Measurements from ENCODE around the gene G2E3. TPM values are rescaled to one million over a fixed set of nuclear protein-coding genes. Genes with fewer than 3 reads are reported as not detected.

Gene G2E3
- total and polyA plus RNA-seq, 2 of the 4 experiments (the other 2 are of a cell fraction): 9.6 to 19.4 TPM

DNA sequence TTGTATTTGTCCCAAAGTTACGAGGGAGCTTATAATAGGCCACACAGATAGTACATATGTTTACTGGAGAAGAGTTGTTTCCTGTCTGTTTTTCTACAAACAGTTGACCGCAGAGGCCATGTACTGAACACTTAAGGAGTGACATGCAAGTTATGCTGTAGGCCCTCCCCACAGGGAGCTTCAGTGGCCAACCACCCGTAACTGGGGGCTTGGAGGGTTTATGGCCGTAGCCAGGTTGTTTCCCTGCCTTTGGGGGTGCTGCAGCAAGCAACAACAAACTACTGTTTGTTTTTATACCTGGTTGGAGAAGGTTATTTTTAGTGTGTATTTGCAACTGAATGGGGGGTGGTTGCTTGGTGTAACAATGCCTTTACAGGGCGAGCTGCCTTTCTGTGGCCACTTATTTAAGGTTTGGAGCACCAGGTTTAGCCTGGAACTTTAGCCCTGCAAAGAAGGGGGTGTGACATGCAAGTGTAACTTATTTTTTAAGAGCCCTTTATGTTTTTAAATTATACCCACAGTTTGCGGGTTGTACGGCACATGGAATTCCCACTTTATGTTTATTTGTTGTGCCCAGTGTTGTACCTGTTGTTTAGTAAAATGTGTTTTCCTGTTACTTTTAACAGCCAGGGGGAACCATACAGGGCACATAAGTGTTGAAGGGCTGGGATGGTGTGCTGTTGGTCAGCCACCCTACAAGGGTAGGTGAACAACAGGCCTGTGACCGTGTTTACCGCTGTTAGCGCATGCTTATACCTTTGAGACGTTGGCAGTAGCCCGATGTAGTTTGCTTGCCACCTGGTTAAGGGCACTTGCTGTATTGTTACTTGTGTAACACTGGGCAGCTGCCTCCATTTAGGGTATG lies 29.9 kb upstream of the G2E3 start:
- no peak overlapping the region for H2BK5ac ChIP-seq (ENCODE audit: low read depth, low read length, poor library complexity, severe bottlenecking)
- no peaks in the 10 kb centered on the region for H3K9me1 ChIP-seq (ENCODE audit: insufficient read depth, low read length)
- H2BK20ac ChIP-seq (ENCODE audit: low read depth, low read length): no peak overlapping the region
- dilution Hi-C loops (cut with HindIII; ENCODE audit: low sequenced_read_pairs, unreplicated experiment): no loop called here
- H4K91ac ChIP-seq (ENCODE audit: insufficient read depth, low read depth, low read length): no peak overlapping the region
- H4K20me1 ChIP-seq (ENCODE audit: insufficient read depth, low read length): no peaks in the 10 kb centered on the region
- no peak overlapping the region for H4K5ac ChIP-seq (ENCODE audit: low read depth, low read length)
- no peak overlapping the region for H3K4ac ChIP-seq (ENCODE audit: low read depth, low read length)
- H3K27me3 ChIP-seq (ENCODE audit: control insufficient read depth, insufficient read depth, low read length): no peaks in the 10 kb centered on the region
- H4K8ac ChIP-seq (ENCODE audit: low read depth in 2 of 2, low read length in 2 of 2): no peak overlapping the region
- H3K4me1 ChIP-seq (ENCODE audit: control insufficient read depth, insufficient read depth, low read length): no peaks in the 10 kb centered on the region
- H3K9me3 ChIP-seq (ENCODE audit: control insufficient read depth, insufficient read depth, low read length): no peaks in the 10 kb centered on the region
- BruUV-seq (replicated peaks): no TSS peak
- H3K27ac ChIP-seq (ENCODE audit: insufficient read depth, low read length): no peak overlapping the region
- H2AFZ ChIP-seq (replicated peaks; ENCODE audit: low read length, poor library complexity): no peak overlapping the region
- TF ChIP-seq, protein P1, sequence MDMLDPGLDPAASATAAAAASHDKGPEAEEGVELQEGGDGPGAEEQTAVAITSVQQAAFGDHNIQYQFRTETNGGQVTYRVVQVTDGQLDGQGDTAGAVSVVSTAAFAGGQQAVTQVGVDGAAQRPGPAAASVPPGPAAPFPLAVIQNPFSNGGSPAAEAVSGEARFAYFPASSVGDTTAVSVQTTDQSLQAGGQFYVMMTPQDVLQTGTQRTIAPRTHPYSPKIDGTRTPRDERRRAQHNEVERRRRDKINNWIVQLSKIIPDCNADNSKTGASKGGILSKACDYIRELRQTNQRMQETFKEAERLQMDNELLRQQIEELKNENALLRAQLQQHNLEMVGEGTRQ (IDR thresholded peaks at IDR 0.05; ENCODE audit: low read depth, low read length): no peak
- no peak for TF ChIP-seq CHD1 (IDR thresholded peaks at IDR 0.05; ENCODE audit: low read depth, low read length)
- no peak for TF ChIP-seq MAFK (IDR thresholded peaks at IDR 0.05; ENCODE audit: low read depth, low read length)
- TF ChIP-seq NFE2L2 (IDR thresholded peaks at IDR 0.05; ENCODE audit: low read depth, low read length): no peak
- no peak for TF ChIP-seq RAD21 (IDR thresholded peaks at IDR 0.05; ENCODE audit: low read length)
- POLR2A ChIA-PET (ENCODE audit: unreplicated experiment): no interaction called here
- H3K18ac ChIP-seq (ENCODE audit: low read depth, low read length): no peak overlapping the region
- H3K79me1 ChIP-seq (ENCODE audit: low read depth in 1 of 2, low read length in 2 of 2): no peaks in the 10 kb centered on the region
- DNase-seq (no peak), ATAC-seq (ENCODE audit: low read depth) (no peak)
- CTCF ChIA-PET: no interaction called here
- H3K9ac ChIP-seq (ENCODE audit: low read depth, low read length): no peak overlapping the region
- 61% methylated on average over 2 of the region's 12 CpGs; no CpG with 5 or more reads in 1 of the 2 experiments for WGBS, 2 experiments (ENCODE audit: extremely low coverage in 2 of 2, insufficient read length in 1 of 2)
- no peak overlapping the region for H3K4me2 ChIP-seq (ENCODE audit: low read depth, low read length)
- no peak overlapping the region for H2AK9ac ChIP-seq (replicated peaks; ENCODE audit: low read depth, low read length, poor library complexity)
- no peak overlapping the region for H3K14ac ChIP-seq (replicated peaks; ENCODE audit: low read depth, low read length)
- no peak overlapping the region for H3K56ac ChIP-seq (ENCODE audit: extremely low read depth, insufficient read depth, low read length)
- intact Hi-C loops (cut with micrococcal nuclease): no loop called here
- H3K4me3 ChIP-seq (ENCODE audit: insufficient read depth, low read depth, low read length): no peak overlapping the region
- H2AK5ac ChIP-seq (ENCODE audit: low read depth, low read length): no peak overlapping the region
- no peaks in the 10 kb centered on the region for H3K36me3 ChIP-seq (ENCODE audit: control insufficient read depth, insufficient read depth, low read length)
- in situ Hi-C loops (cut with MboI; ENCODE audit: low sequenced_read_pairs): no loop called here
- H2BK15ac ChIP-seq (ENCODE audit: low read depth, low read length): no peak overlapping the region
- no peak overlapping the region for H3K23ac ChIP-seq (ENCODE audit: low read depth, low read length)
- H2BK120ac ChIP-seq (ENCODE audit: low read depth, low read length): no peak overlapping the region

Data from IMR-90 (cell line).